ENCODE results near the gene IGFBP2.

GRCh38 chr2:216616083-216616678, 17.0 kb upstream of the IGFBP2 start:
- TF ChIP-seq CTCF (IDR thresholded peaks at IDR 0.05) (no peak), POLR2AphosphoS5 (IDR thresholded peaks at IDR 0.05) (no peak), POLR2A (IDR thresholded peaks at IDR 0.05) (no peak)
